IgD-negative memory B cell (primary cell): ENCODE measurements around the gene CCDC60. TPM values are rescaled to one million over a fixed set of nuclear protein-coding genes. Genes with fewer than 3 reads are reported as not detected.
A peak's percentile ranks its signal among the peaks of the same experiment; 100 is the strongest.

ENCODE experiments used
- H3K27ac Mint-ChIP-seq, 3 donors: one replicate each; pipeline ENCODE4 v1.8.0; 2020 to 2022; ENCODE audit warnings: mild to moderate bottlenecking in 3 of 3, mixed read lengths in 3 of 3, moderate library complexity in 1 of 3
- H3K27me3 Mint-ChIP-seq: one replicate; pipeline ENCODE4 v1.8.0; 2021; ENCODE audit warnings: mixed read lengths
- H3K36me3 Mint-ChIP-seq: one replicate; pipeline ENCODE4 v1.8.0; 2020; ENCODE audit warnings: mild to moderate bottlenecking, mixed read lengths
- H3K4me1 Mint-ChIP-seq, 3 donors: one replicate each; pipeline ENCODE4 v1.8.0; 2020 to 2022; ENCODE audit warnings: mixed read lengths in 3 of 3, mild to moderate bottlenecking in 1 of 3
- H3K4me3 Mint-ChIP-seq, 4 donors: one replicate each; pipeline ENCODE4 v1.8.0; 2020 to 2022; ENCODE audit warnings: mild to moderate bottlenecking in 4 of 4, mixed read lengths in 4 of 4, moderate library complexity in 3 of 4
- H3K9me3 Mint-ChIP-seq, 3 donors: one replicate each; pipeline ENCODE4 v1.8.0; 2020 to 2021; ENCODE audit warnings: mixed read lengths in 3 of 3, mild to moderate bottlenecking in 1 of 3
- polyA plus RNA-seq: library from polyadenylated mRNA; unstranded; fragments of 300-500 nt; fragmentation: Illumina TruSeq; gene quantifications from one replicate; pipeline ENCODE4 v1.2.3, GENCODE V29; 2021

Gene CCDC60
- polyA plus RNA-seq, 1 donor from 2014 or later: not detected

DNA sequence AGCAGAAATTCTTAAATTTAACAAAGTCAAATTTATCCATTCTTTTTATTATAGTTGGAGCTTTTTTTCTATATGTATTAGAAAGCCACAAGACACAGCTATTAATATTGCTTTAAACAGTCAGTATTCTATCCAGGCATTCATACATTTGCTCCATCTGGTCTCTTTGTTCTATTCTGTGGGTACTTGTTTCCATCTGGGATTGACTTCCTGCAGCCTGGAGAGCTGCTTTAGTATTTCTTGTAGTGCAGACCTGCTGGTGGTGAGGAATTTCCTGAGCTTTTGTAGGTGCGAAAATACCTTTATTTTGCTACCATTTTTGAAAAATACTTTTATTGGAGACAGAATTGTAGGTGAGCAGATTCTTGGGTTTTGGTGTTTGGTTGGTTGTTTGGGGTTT, 29.0 kb downstream of the CCDC60 start:
- H3K9me3 Mint-ChIP-seq: peaks cover 0 to 3% (median 1%) of the 10 kb centered on the region in 3 donors
- peak overlapping the region in 1 of 4 donors; percentile 53 for H3K4me3 Mint-ChIP-seq
- H3K36me3 Mint-ChIP-seq: no peaks in the 10 kb centered on the region

DNA sequence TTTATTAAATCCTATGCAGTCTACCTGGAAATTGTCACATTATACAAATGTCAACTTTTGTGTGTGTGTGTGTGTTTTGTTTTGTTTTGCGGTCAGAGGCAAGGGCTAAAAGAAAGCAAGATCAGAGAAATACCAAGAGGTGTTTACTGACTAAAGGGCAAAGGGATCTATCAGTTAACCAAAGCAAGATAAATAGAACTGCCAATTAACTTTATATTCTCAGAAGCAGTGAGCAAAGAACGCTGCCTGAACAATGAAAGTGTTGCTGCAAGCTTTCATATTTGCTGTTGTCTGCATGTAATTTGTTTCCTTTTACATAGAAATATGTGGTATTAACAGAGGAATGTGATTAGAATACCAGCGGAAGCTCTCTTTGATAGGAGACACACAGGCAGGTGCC, 30.9 kb downstream of the CCDC60 start:
- Mint-ChIP-seq H3K4me3 (no peak overlapping the region), H3K4me1 (peaks cover 0 to 1% (median 0%) of the 10 kb centered on the region in 3 donors), H3K27me3 (no peaks in the 10 kb centered on the region), H3K36me3 (no peaks in the 10 kb centered on the region), H3K9me3 (peaks cover 0 to 5% (median 1%) of the 10 kb centered on the region in 3 donors), H3K27ac (peak overlapping the region in 1 of 3 donors; percentile 20)

More for the DNA sequence above, 29.0 kb downstream of the CCDC60 start:
- peaks cover 0 to 1% (median 0%) of the 10 kb centered on the region in 3 donors for H3K4me1 Mint-ChIP-seq
- no peaks in the 10 kb centered on the region for H3K27me3 Mint-ChIP-seq
- H3K27ac Mint-ChIP-seq: no peak overlapping the region

- H3K27me3 Mint-ChIP-seq: no peaks in the 10 kb centered on the region
- H3K9me3 Mint-ChIP-seq: peaks cover 0 to 5% (median 1%) of the 10 kb centered on the region in 3 donors
- H3K36me3 Mint-ChIP-seq: no peaks in the 10 kb centered on the region
- no peak overlapping the region for H3K4me3 Mint-ChIP-seq
- H3K4me1 Mint-ChIP-seq: peaks cover 0 to 1% (median 0%) of the 10 kb centered on the region in 3 donors
- no peak overlapping the region for H3K27ac Mint-ChIP-seq
These were observed 31.5 kb downstream of the CCDC60 start for GRCh38 chr12:119366007-119366406.

DNA sequence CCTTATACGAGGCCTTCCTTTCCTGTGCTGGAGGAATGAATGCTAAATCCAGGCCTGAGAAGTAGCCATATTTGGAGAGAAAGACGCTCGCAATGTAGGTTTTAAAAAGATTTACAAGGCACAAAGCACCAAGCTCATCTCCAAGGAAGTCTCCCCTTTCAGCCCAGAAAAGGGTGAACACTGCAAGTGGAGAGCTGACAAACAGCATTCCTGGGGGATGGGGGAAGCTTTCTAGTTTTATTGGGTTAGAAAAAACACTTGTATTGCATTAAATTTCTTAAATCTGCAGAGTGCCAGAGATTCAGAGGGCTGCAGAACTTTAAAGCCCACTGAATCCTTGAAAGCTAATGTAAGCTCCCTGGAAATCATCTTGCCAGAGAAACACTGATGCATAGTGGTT, 34.6 kb downstream of the CCDC60 start:
- no peaks in the 10 kb centered on the region for H3K36me3 Mint-ChIP-seq
- H3K4me1 Mint-ChIP-seq: peaks cover 0 to under 1% (median 0%) of the 10 kb centered on the region in 3 donors
- H3K9me3 Mint-ChIP-seq: peaks cover 0 to 2% (median 0%) of the 10 kb centered on the region in 3 donors
- no peak overlapping the region for H3K27ac Mint-ChIP-seq
- H3K27me3 Mint-ChIP-seq: no peaks in the 10 kb centered on the region
- no peak overlapping the region for H3K4me3 Mint-ChIP-seq

GRCh38 chr12:119369907-119370546, 35.5 kb downstream of the CCDC60 start:
- H3K9me3 Mint-ChIP-seq: peaks cover 0 to 2% (median 0%) of the 10 kb centered on the region in 3 donors
- no peak overlapping the region for H3K4me3 Mint-ChIP-seq
- H3K36me3 Mint-ChIP-seq: no peaks in the 10 kb centered on the region
- H3K27ac Mint-ChIP-seq: no peak overlapping the region
- H3K4me1 Mint-ChIP-seq: peaks cover 0 to 4% (median 4%) of the 10 kb centered on the region in 3 donors
- H3K27me3 Mint-ChIP-seq: no peaks in the 10 kb centered on the region

GRCh38 chr12:119372540-119372939, 38.0 kb downstream of the CCDC60 start:
- Mint-ChIP-seq H3K27ac (no peak overlapping the region), H3K36me3 (no peaks in the 10 kb centered on the region), H3K4me1 (peaks cover 3 to 8% (median 4%) of the 10 kb centered on the region in 3 donors), H3K4me3 (no peak overlapping the region), H3K27me3 (peaks cover 3% of the 10 kb centered on the region), H3K9me3 (peaks cover 0 to 2% (median 0%) of the 10 kb centered on the region in 3 donors)

- Mint-ChIP-seq H3K9me3 (peaks cover 0 to 2% (median 0%) of the 10 kb centered on the region in 3 donors), H3K4me3 (no peak overlapping the region), H3K27me3 (peaks cover 3% of the 10 kb centered on the region), H3K27ac (no peak overlapping the region), H3K36me3 (no peaks in the 10 kb centered on the region), H3K4me1 (peaks cover 3 to 8% (median 4%) of the 10 kb centered on the region in 3 donors)
These were observed 38.5 kb downstream of the CCDC60 start for GRCh38 chr12:119373001-119373400.

GRCh38 chr12:119373666-119374065, 39.1 kb downstream of the CCDC60 start:
- H3K9me3 Mint-ChIP-seq: peaks cover 0 to 2% (median 0%) of the 10 kb centered on the region in 3 donors
- H3K27me3 Mint-ChIP-seq: peaks cover 3% of the 10 kb centered on the region
- H3K36me3 Mint-ChIP-seq: no peaks in the 10 kb centered on the region
- peaks cover 3 to 8% (median 4%) of the 10 kb centered on the region in 3 donors for H3K4me1 Mint-ChIP-seq
- no peak overlapping the region for H3K27ac Mint-ChIP-seq
- no peak overlapping the region for H3K4me3 Mint-ChIP-seq

DNA sequence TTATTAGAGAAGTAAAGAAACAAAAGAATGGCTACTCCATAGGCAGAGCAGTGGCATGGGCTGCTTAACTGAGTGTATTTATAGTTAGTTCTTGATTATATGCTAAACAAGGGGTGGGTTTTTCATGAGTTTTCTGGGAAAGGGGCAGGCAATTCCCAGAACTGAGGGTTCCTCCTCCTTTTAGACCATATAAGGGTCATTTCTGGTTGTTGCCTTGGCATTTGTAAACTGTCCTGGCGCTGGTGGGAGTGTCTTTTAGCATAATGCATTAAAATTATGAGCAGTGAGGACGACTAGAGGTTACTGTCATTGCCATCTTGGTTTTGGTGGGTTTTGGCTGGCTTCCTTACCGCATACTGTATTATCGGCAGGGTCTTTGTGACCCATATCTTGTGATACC, 40.1 kb downstream of the CCDC60 start:
- no peak overlapping the region for H3K27ac Mint-ChIP-seq
- H3K27me3 Mint-ChIP-seq: peaks cover 3% of the 10 kb centered on the region
- H3K4me1 Mint-ChIP-seq: peaks cover 3 to 8% (median 4%) of the 10 kb centered on the region in 3 donors
- peaks cover 0 to 2% (median 0%) of the 10 kb centered on the region in 3 donors for H3K9me3 Mint-ChIP-seq
- H3K4me3 Mint-ChIP-seq: no peak overlapping the region
- no peaks in the 10 kb centered on the region for H3K36me3 Mint-ChIP-seq

DNA sequence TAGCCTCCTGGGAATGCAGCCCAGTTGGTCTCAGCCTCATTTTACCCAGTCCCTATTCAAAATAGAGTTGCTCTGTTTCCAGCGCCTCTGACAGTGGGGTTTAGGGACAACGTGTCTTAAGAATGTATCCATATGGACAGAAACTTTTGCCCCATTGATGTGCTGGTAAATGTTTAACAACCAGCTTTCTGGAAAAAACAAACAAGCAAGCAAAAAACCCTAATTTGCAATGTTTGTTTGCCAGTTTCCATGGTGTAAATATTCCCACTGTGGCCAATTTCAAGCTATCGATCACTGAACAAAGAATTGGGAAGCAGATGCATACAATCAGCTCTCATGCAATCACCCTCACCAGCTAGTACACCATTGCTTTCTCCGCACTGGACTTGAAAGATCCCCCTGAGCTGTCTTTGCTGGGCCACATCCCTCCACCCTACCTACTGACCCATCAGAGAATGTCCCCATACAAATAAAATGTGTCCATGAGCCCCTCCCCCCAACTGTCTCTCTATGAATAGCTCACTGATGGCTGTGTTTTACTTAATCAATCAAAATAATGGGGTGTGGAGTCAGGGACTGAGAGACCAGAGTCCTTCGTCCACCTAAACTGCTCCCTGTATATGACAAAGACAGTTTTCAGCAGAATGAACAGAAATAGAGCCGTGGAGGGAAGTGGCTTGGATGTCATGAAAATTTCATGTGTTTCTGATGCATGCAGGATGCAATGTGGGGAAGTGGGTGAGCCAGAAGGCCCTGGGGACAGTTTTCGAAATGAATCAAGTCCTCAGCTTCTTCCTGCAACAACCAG, 40.8 kb downstream of the CCDC60 start:
- Mint-ChIP-seq H3K27ac (no peak overlapping the region), H3K4me3 (peak overlapping the region in 1 of 4 donors; percentile 7), H3K27me3 (peaks cover 3% of the 10 kb centered on the region), H3K9me3 (no peaks in the 10 kb centered on the region), H3K4me1 (peaks cover 3 to 8% (median 4%) of the 10 kb centered on the region in 3 donors), H3K36me3 (no peaks in the 10 kb centered on the region)

DNA sequence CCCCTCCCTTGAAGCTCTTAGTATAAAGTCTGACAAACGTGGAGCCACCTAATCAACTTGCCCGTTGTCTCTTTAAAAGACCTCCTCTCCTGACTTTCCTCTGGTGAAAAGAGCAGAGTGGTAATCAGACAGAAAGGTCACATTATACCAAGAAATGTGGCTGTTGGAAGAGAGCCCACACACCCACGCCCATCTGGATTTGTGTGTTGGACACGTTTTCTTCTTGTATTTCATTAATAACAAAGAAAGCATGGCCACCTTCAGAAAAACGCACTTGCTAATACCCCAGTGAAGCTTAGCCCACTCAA, 41.3 kb downstream of the CCDC60 start:
- Mint-ChIP-seq H3K4me1 (peaks cover 3 to 8% (median 4%) of the 10 kb centered on the region in 3 donors), H3K36me3 (no peaks in the 10 kb centered on the region), H3K27me3 (peaks cover 3% of the 10 kb centered on the region), H3K9me3 (no peaks in the 10 kb centered on the region), H3K27ac (no peak overlapping the region), H3K4me3 (peak overlapping the region in 2 of 4 donors; percentile 7 to 36)

DNA sequence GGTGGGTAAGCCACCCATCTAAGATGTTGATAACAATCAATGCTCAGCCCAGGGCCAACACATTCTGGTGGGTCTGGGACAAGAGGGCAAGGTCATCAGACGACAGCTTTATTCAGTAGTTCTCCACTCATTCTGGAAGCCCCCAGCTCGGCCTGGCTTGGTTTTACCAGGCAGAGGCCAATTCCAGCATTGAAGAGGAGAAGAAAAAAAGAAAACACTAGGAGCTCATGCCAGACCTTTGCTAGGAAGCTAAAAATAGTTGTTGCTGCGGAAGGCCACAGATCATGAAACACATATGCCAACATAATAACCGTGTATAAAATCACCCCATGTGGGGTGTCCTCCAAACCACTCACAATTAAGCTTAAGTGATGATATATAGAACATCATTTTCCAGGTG, 44.4 kb downstream of the CCDC60 start:
- H3K27me3 Mint-ChIP-seq: peaks cover 4% of the 10 kb centered on the region
- H3K4me1 Mint-ChIP-seq: peaks cover 3 to 8% (median 4%) of the 10 kb centered on the region in 3 donors
- H3K4me3 Mint-ChIP-seq: no peak overlapping the region
- peaks cover 0 to 6% (median 0%) of the 10 kb centered on the region in 3 donors for H3K9me3 Mint-ChIP-seq
- no peaks in the 10 kb centered on the region for H3K36me3 Mint-ChIP-seq
- H3K27ac Mint-ChIP-seq: no peak overlapping the region

- Mint-ChIP-seq H3K9me3 (peaks cover 3 to 11% (median 8%) of the 10 kb centered on the region in 3 donors), H3K27me3 (peaks cover 5% of the 10 kb centered on the region), H3K4me1 (no peaks in the 10 kb centered on the region), H3K36me3 (peaks cover 2% of the 10 kb centered on the region), H3K27ac (no peak overlapping the region), H3K4me3 (no peak overlapping the region)
These were observed 47.1 kb downstream of the CCDC60 start for GRCh38 chr12:119381471-119382235.

- Mint-ChIP-seq H3K27ac (no peak overlapping the region), H3K9me3 (peaks cover 3 to 11% (median 8%) of the 10 kb centered on the region in 3 donors), H3K36me3 (peaks cover 2% of the 10 kb centered on the region), H3K4me1 (no peaks in the 10 kb centered on the region), H3K4me3 (no peak overlapping the region), H3K27me3 (peaks cover 5% of the 10 kb centered on the region)
These were observed 48.7 kb downstream of the CCDC60 start for GRCh38 chr12:119383206-119383605.

GRCh38 chr12:119384340-119384739, 49.8 kb downstream of the CCDC60 start:
- Mint-ChIP-seq H3K4me1 (no peaks in the 10 kb centered on the region), H3K27ac (no peak overlapping the region), H3K27me3 (peaks cover 5% of the 10 kb centered on the region), H3K4me3 (no peak overlapping the region), H3K9me3 (peaks cover 3 to 11% (median 8%) of the 10 kb centered on the region in 3 donors), H3K36me3 (peaks cover 2% of the 10 kb centered on the region)
